ENCODE measurements around the gene ADH1B. TPM values are rescaled to one million over a fixed set of nuclear protein-coding genes. Genes with fewer than 3 reads are reported as not detected.
"Not testable (repeated sequence)": the region's sequence is repeated elsewhere in the genome, so short reads cannot be mapped to it uniquely, and the experiment has no call there.

Gene ADH1B
- total RNA-seq, 2 donors from 2014 or later = 201 to 523 TPM

GRCh38 chr4:99330648-99331047 lies 9.4 kb upstream of the ADH1B start:
- DNase-seq = no peak
- ATAC-seq = no peak

GRCh38 chr4:99329876-99330275 lies 8.7 kb upstream of the ADH1B start:
- DNase-seq (no peak), ATAC-seq (no peak)
- intact Hi-C loops (cut with DNase I) = no loop called here

More at GRCh38 chr4:99330648-99331047, 9.4 kb upstream of the ADH1B start:
- intact Hi-C loops (cut with DNase I) = no loop called here

GRCh38 chr4:99324979-99325378 lies 3.8 kb upstream of the ADH1B start:
- intact Hi-C loops (cut with DNase I) = no loop called here
- peak; percentile 85 to 88 for ATAC-seq
- DNase-seq = peak; percentile 72

- intact Hi-C loops (cut with DNase I) = no loop called here
- ATAC-seq (no peak), DNase-seq (no peak)
Measured at GRCh38 chr4:99324361-99324760, 3.2 kb upstream of the ADH1B start.

- intact Hi-C loops (cut with DNase I) = no loop called here
- DNase-seq (no peak), ATAC-seq (peak; percentile 62 to 78)
Measured at GRCh38 chr4:99323756-99324155, 2.6 kb upstream of the ADH1B start.

GRCh38 chr4:99317811-99318210 lies 3.4 kb downstream of the ADH1B start:
- DNase-seq; intact Hi-C loops (cut with DNase I); ATAC-seq: not testable (repeated sequence)

GRCh38 chr4:99317354-99317753 lies 3.8 kb downstream of the ADH1B start:
- intact Hi-C loops (cut with DNase I) = no loop called here
- ATAC-seq (no peak), DNase-seq (no peak)

- intact Hi-C loops (cut with DNase I) = no loop called here
- ATAC-seq = no peak
- DNase-seq = no peak
Measured at GRCh38 chr4:99315839-99316238, 5.4 kb downstream of the ADH1B start.

GRCh38 chr4:99314211-99314610 lies 7.0 kb downstream of the ADH1B start:
- DNase-seq = no peak
- no peak for ATAC-seq
- intact Hi-C loops (cut with DNase I) = no loop called here

- no peak for ATAC-seq
- DNase-seq = no peak
- intact Hi-C loops (cut with DNase I) = no loop called here
Measured at GRCh38 chr4:99310389-99310788, 10.8 kb downstream of the ADH1B start.

GRCh38 chr4:99305638-99306400 lies 15.4 kb downstream of the ADH1B start:
- no peak for ATAC-seq
- DNase-seq = no peak
- intact Hi-C loops (cut with DNase I) = no loop called here

GRCh38 chr4:99301376-99302164 lies 19.6 kb downstream of the ADH1B start:
- peak in 1 of 2 donors; percentile 50 for ATAC-seq
- DNase-seq = no peak
- intact Hi-C loops (cut with DNase I) = no loop called here

- DNase-seq (peak; percentile 86), ATAC-seq (peak; percentile 91 to 94)
- intact Hi-C loops (cut with DNase I) = no loop called here
Measured at GRCh38 chr4:99300934-99301333, 20.3 kb downstream of the ADH1B start.

GRCh38 chr4:99293357-99293756 lies 27.8 kb downstream of the ADH1B start:
- ATAC-seq (no peak), DNase-seq (no peak)
- intact Hi-C loops (cut with DNase I) = no loop called here

GRCh38 chr4:99290848-99291786 lies 30.1 kb downstream of the ADH1B start, which contains the start of gene ADH1A:
TSS of gene ADH1A (minus strand) at chr4:99290985. CDS start at chr4:99290914, 71 bp downstream.
- intact Hi-C loops (cut with DNase I) = no loop called here
- ATAC-seq (no peak), DNase-seq (no peak)

GRCh38 chr4:99285387-99285786 lies 35.8 kb downstream of the ADH1B start:
- DNase-seq (no peak), ATAC-seq (no peak)
- intact Hi-C loops (cut with DNase I) = no loop called here

- DNase-seq (no peak), ATAC-seq (no peak)
- intact Hi-C loops (cut with DNase I) = no loop called here
Measured at GRCh38 chr4:99282731-99283130, 38.5 kb downstream of the ADH1B start.

- DNase-seq = no peak
- intact Hi-C loops (cut with DNase I) = no loop called here
- ATAC-seq = no peak
Measured at GRCh38 chr4:99281261-99281660, 39.9 kb downstream of the ADH1B start.

- no peak for ATAC-seq
- intact Hi-C loops (cut with DNase I) = no loop called here
- DNase-seq = no peak
Measured at GRCh38 chr4:99276417-99276816, 44.8 kb downstream of the ADH1B start.

All from left cardiac atrium (tissue), 4 donors.